ENCODE data around the gene MOSMO. TPM values are rescaled to one million over a fixed set of nuclear protein-coding genes. Genes with fewer than 3 reads are reported as not detected.
"Not testable (repeated sequence)": the region's sequence is repeated elsewhere in the genome, so short reads cannot be mapped to it uniquely, and the experiment has no call there.

MOSMO gene
- total and polyA plus RNA-seq, 9 of the 15 experiments (the other 6 are each of a cell fraction or from before 2014, with no cell fraction given) = 1.9 to 13.3 (median 7.7) TPM

DNA sequence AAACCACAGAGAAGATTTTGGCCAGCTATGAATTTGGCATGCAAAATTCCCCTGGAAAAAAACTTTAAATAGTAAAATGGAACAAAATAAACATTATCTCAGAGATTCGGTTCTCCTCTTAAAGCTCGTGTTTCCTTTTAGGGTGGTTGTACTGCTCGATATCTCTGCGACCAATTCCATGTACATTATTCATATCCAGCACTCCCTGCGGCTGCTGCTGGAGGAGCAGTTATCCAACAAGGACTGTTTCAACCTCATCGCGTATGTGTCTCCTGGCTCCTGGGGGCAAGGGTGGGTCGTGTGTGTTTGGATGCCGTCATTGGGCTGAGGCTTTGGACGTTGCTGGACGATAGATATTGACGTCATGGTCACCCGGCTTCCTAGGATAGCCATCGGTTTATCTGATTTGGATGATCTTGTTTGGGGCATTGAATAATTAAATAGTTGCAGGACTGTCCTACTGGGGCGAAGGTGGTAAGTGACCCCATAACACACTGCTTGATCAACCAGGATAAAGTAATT is 118.2 kb downstream of the MOSMO start (continued):
- TF ChIP-seq, protein P1, sequence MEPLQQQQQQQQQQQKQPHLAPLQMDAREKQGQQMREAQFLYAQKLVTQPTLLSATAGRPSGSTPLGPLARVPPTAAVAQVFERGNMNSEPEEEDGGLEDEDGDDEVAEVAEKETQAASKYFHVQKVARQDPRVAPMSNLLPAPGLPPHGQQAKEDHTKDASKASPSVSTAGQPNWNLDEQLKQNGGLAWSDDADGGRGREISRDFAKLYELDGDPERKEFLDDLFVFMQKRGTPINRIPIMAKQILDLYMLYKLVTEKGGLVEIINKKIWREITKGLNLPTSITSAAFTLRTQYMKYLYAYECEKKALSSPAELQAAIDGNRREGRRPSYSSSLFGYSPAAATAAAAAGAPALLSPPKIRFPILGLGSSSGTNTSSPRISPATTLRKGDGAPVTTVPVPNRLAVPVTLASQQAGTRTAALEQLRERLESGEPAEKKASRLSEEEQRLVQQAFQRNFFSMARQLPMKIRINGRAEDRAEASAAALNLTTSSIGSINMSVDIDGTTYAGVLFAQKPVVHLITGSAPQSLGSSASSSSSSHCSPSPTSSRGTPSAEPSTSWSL (CRISPR knock-in tag; IDR thresholded peaks at IDR 0.05; ENCODE audit: borderline replicate concordance) = no peak
- TF ChIP-seq CREM (IDR thresholded peaks at IDR 0.05; ENCODE audit: low read depth) (peak; percentile 79), MTA1 (IDR thresholded peaks at IDR 0.05; ENCODE audit: borderline replicate concordance) (peak; percentile 24; the same call in 1 of the 2 replicates), RFX7 (CRISPR knock-in tag; IDR thresholded peaks at IDR 0.05) (no peak), ATF1 (CRISPR knock-in tag; IDR thresholded peaks at IDR 0.05) (no peak), ATF1 (tag; IDR thresholded peaks at IDR 0.05) (peak; percentile 75), MXD1 (CRISPR knock-in tag; IDR thresholded peaks at IDR 0.05; ENCODE audit: borderline replicate concordance, poor library complexity, severe bottlenecking) (no peak)
- TF ChIP-seq, protein P2, sequence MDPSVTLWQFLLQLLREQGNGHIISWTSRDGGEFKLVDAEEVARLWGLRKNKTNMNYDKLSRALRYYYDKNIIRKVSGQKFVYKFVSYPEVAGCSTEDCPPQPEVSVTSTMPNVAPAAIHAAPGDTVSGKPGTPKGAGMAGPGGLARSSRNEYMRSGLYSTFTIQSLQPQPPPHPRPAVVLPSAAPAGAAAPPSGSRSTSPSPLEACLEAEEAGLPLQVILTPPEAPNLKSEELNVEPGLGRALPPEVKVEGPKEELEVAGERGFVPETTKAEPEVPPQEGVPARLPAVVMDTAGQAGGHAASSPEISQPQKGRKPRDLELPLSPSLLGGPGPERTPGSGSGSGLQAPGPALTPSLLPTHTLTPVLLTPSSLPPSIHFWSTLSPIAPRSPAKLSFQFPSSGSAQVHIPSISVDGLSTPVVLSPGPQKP (CRISPR knock-in tag; IDR thresholded peaks at IDR 0.05) = no peak

- 0% methylated on average over 1 of the region's 1 CpG for WGBS (ENCODE audit: insufficient coverage, low coverage, missing lambda C conversion rate)
- H2AFZ ChIP-seq (ENCODE audit: low read depth, low read length); H3K4me1 ChIP-seq (replicated peaks in 1 of 2; ENCODE audit: control insufficient read depth in 2 of 2, insufficient read depth in 2 of 2, low read length in 2 of 2); H3K9ac ChIP-seq (ENCODE audit: insufficient read depth in 1 of 2, low read depth in 2 of 2, low read length in 2 of 2); BruUV-seq (replicated peaks); ATAC-seq; H3K4me3 ChIP-seq; H3K9me3 ChIP-seq (replicated peaks; ENCODE audit: control insufficient read depth, insufficient read depth, low read depth, low read length); H3K9me1 ChIP-seq (ENCODE audit: control insufficient read depth, insufficient read depth, low read length); FAIRE-seq; H3K4me2 ChIP-seq (ENCODE audit: insufficient read depth, low read length); H3K36me3 ChIP-seq (ENCODE audit: control insufficient read depth, insufficient read depth, low read length); H4K20me1 ChIP-seq (replicated peaks; ENCODE audit: control insufficient read depth, insufficient read depth, low read length); intact Hi-C loops (cut with micrococcal nuclease); in situ Hi-C loops (cut with MboI); DNase-seq (ENCODE audit: extremely low read depth in 1 of 4, low spot score in 3 of 4); H3K79me2 ChIP-seq (ENCODE audit: control insufficient read depth, insufficient read depth, low read length); H3K27ac ChIP-seq (ENCODE audit: extremely low read depth, low read depth, low read length); POLR2A ChIA-PET: not testable (repeated sequence)
- peak; percentile 63 for TF ChIP-seq ZNF146 (CRISPR knock-in tag; IDR thresholded peaks at IDR 0.05; ENCODE audit: unreplicated experiment)
- CTCF ChIA-PET (ENCODE audit: low intra/inter-chr PET ratio) = interaction anchor here (0.6 kb wide), 1 partner anchor 34 kb away, joined by 3 read pairs; no protein-coding TSS in a partner anchor
- peaks cover 33 to 35% of the 10 kb centered on the region in 2 experiments for H3K27me3 ChIP-seq (ENCODE audit: control insufficient read depth in 2 of 2, insufficient read depth in 2 of 2, low read length in 2 of 2)
These were observed 120.6 kb downstream of the MOSMO start for GRCh38 chr16:22128537-22128936.
